HAP-1 (cell line): Measurements from ENCODE around the gene DDRGK1.

Source experiments
- DNase-seq, 2 experiments: peaks; one replicate each; pipeline ENCODE4 v3.0.0-alpha.2; 2016 to 2020; ENCODE audit warnings: low spot score in 2 of 2
- H3K27me3 ChIP-seq: fragments of 250-450 bp; sonication (Bioruptor Pico); 2 replicates; pipeline ENCODE4 v1.5.1; 2020; ENCODE audit warnings: low read depth, mild to moderate bottlenecking, moderate library complexity
- H3K36me3 ChIP-seq: fragments of 250-450 bp; sonication (Bioruptor Pico); replicated peaks from 2 replicates; pipeline ENCODE4 v1.5.1; 2020; ENCODE audit warnings: mild to moderate bottlenecking
- H3K4me1 ChIP-seq: fragments of 250-450 bp; sonication (Bioruptor Pico); 2 replicates; pipeline ENCODE4 v1.5.1; 2020; ENCODE audit warnings: mild to moderate bottlenecking
- H3K4me3 ChIP-seq: fragments of 250-450 bp; sonication (Bioruptor Pico); 2 replicates; pipeline ENCODE4 v1.5.1; 2020; ENCODE audit warnings: mild to moderate bottlenecking, moderate library complexity
- H3K9me3 ChIP-seq: fragments of 250-450 bp; sonication (Bioruptor Pico); 2 replicates; pipeline ENCODE4 v1.5.1; 2020; ENCODE audit warnings: mild to moderate bottlenecking, moderate library complexity
- in situ Hi-C: fragments of 300-500 bp; cut with MboI; formaldehyde crosslinking; loops from 3 replicates; pipeline ENCODE4 v1.14.3; 2020; ENCODE audit warnings: low sequenced_read_pairs, inconsistent platforms, mixed read lengths

Gene DDRGK1

DNA sequence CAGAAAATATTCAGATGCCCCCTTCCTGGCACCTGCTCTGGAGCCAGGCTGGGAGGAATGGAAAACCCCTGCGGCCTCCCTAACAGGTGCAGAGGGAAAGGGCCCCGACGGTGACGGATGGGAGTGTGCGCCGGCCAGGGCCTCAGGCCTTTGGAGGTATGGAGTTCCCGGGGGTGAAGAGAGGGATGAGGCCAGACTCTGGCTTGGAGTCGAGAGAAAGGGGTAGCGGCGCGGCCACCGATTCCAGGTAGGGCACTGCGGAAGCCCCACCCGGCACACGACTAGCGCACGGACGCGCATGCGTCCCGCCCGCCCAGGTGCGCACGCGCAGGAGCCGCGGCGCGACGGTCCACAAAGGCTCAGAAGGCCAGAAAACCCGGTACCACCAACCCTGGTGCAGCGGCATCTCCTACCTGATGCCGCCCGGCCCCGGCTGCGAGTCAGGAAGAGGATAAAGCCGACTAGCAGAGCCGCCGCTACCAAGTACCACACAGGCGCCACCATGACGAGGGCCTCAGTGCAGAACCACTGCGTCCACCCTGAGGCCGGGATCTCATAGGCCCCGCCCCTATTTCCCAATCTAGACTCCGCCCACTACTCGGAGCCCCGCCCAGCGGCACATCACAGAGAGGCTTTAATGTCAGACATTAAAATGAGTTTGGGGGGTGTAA, at the start of gene DDRGK1:
Gene DDRGK1 (minus strand): TSS at position 559 of the 671 bp plus-strand sequence. CDS start 55 bp downstream, at position 504.
- Histone ChIP-seq H3K27me3 (no peaks in the 10 kb centered on the region), H3K4me1 (peaks cover 11% of the 10 kb centered on the region), H3K4me3 (peak within 1 kb of the TSS; percentile 74), H3K36me3 (peaks cover 25% of the 10 kb centered on the region), H3K9me3 (no peaks in the 10 kb centered on the region; the same call in 1 of the 2 replicates)
- DNase-seq = peak; percentile 62 to 92
- in situ Hi-C loops = no loop called here

DNA sequence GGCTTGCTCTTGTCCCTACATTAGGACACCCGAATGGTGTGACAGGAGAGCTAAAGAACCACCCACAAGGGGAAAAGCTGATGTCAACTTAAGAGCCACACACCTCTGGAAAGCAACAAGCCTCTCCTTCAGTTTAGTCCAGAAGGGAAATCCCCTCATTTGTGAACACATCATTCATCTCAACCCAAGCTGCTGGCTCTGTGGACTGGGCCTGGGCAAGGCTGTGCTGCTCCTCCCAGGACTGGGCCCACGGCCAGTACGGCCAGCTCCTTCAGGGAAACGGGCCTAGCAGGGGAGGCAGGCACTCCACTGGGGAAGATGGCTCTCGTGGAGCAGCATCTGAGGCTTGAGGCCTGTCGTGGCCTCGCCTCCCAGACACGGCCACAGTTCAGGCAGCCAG, 47.3 kb upstream of the DDRGK1 start:
- no peak overlapping the region for H3K4me3 ChIP-seq
- no peaks in the 10 kb centered on the region for H3K9me3 ChIP-seq
- no peak for DNase-seq
- H3K4me1 ChIP-seq = no peaks in the 10 kb centered on the region; the same call in 1 of the 2 replicates
- peaks cover 5% of the 10 kb centered on the region; the same call in 1 of the 2 replicates for H3K36me3 ChIP-seq
- in situ Hi-C loops = no loop called here
- H3K27me3 ChIP-seq = no peaks in the 10 kb centered on the region; the same call in 1 of the 2 replicates

DNA sequence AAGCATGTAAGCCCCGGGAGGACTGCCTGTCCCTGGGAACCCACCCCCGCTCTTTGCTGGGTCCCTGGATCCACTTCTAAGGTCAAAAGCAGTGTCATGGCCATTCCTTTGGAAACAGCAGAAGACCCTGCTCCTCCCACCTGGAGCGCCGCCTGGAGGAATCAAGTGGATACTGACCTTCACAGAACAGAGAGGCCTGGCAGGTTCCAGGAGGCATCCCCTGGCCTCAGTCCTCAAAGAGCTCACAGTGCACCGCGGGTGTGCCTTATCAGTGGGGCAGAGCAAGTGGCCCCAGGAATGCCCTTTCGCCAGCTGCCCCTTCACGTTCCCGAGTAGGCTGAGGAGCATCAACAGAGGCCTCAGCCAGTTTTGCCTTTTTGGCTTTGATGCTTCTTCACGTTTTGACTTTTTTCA, 45.6 kb upstream of the DDRGK1 start:
- H3K4me1 ChIP-seq = no peaks in the 10 kb centered on the region; the same call in 1 of the 2 replicates
- peaks cover 5% of the 10 kb centered on the region; the same call in 1 of the 2 replicates for H3K36me3 ChIP-seq
- no peak overlapping the region for H3K4me3 ChIP-seq
- no peaks in the 10 kb centered on the region for H3K9me3 ChIP-seq
- peak in 1 of 2 experiments; percentile 63 for DNase-seq
- H3K27me3 ChIP-seq = no peaks in the 10 kb centered on the region; the same call in 1 of the 2 replicates
- in situ Hi-C loops = no loop called here

DNA sequence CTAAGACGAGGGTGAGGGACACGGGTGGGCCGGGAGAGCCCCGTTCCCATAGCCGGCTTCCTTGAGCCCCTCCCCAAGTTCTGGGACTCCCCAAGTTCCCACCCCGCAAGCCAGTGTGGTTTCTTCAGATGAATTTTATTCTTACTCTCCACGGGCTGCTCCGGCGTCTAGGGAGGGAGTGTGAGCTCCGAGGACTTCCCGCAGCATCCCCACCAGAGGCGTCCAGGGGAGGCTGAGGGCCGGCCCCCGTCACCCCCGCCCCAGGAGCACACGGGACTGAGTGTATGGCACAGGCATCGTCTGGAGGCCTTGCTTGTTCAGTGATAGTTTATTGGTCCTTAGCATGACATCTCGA, 44.5 kb upstream of the DDRGK1 start:
- peak overlapping the region; percentile 13 for H3K4me3 ChIP-seq
- in situ Hi-C loops = no loop called here

DNA sequence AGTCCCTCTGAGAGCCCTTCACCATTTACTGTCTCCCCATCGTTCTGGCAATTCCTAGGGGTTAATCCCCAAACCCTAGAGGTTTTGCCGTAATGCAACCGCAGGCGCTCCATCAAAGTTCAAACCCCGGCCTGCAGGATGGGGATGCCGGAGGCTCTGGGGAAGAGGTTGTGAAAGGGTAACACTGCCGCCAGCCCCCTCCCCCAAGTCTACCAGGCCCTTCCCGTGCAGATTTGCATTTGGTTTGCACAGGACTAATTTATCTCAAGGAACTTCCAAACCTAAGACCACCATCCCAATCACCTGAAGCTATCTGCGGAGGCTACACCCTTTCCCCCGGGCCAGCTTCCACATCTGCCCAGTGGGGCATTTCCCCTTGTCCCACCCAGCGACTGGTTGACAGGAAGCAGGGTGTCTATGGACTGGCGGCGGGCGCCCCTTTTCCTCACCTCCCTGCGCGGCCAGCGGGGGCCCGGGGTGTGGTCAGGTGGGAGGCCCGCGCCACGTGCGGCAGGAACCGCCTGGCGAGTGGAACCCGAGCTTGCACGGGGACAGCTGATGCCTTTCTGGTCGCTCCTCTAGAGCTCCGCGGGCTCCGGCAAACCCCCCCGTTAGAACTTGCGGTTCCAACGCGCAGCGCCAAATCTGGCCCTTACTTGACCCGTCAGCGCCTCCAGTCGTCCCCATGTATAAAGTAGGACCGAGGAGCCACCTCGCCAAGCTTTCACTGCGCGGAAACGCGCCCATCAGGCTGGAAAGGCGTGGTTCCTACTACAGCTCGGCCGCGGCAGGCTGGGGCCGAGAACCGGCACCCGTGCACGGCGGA, 43.9 kb upstream of the DDRGK1 start:
- H3K4me1 ChIP-seq = no peaks in the 10 kb centered on the region; the same call in 1 of the 2 replicates
- H3K36me3 ChIP-seq = no peaks in the 10 kb centered on the region
- peak overlapping the region; percentile 13 for H3K4me3 ChIP-seq
- in situ Hi-C loops = no loop called here
- peak in 1 of 2 experiments; percentile 63 for DNase-seq
- H3K9me3 ChIP-seq = no peaks in the 10 kb centered on the region
- H3K27me3 ChIP-seq = no peaks in the 10 kb centered on the region; the same call in 1 of the 2 replicates

More for the DNA sequence above, 44.5 kb upstream of the DDRGK1 start:
- no peak for DNase-seq
- Histone ChIP-seq H3K36me3 (no peaks in the 10 kb centered on the region), H3K27me3 (no peaks in the 10 kb centered on the region; the same call in 1 of the 2 replicates), H3K9me3 (no peaks in the 10 kb centered on the region), H3K4me1 (no peaks in the 10 kb centered on the region; the same call in 1 of the 2 replicates)

DNA sequence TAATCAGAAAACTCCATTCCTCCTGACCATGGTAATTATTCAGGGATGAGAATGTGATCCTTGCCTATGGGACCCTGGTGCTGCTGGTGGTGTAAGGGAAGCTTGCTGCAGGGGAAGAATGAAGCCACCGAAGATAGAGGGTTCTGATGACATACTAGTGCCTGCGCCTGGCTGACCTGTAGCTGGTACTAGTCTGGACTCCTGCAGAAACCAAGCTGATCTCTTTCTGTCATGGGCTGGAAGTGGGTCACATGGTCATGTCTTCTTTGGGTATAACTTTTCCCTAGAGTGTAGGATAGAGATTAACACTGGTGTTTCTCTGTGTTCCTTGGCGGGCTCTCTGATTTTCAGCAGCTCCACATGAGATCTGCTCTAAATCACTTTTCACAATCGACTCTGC, 43.2 kb upstream of the DDRGK1 start:
- H3K9me3 ChIP-seq = no peaks in the 10 kb centered on the region
- no peaks in the 10 kb centered on the region; the same call in 1 of the 2 replicates for H3K27me3 ChIP-seq
- H3K4me1 ChIP-seq = no peaks in the 10 kb centered on the region; the same call in 1 of the 2 replicates
- no peaks in the 10 kb centered on the region for H3K36me3 ChIP-seq
- in situ Hi-C loops = no loop called here
- no peak overlapping the region for H3K4me3 ChIP-seq
- no peak for DNase-seq

DNA sequence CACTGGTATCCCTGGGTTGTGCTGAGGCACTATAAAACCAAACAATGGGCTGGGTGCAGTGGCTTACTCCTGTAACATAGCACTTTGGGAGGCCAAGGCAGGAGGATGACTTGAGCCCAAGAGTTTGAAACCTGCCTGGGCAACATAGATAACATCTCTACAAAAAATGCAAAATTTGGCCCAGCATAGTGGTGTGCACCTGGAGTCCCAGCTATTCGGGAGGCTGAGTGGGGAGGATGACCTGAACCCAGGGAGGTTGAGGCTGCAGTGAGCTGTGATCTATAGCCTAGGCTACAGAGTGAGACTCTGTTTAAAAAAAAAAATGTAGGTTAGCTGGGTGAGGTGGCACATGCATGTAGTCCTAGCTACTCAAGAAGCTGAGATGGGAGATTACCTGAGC, 42.2 kb upstream of the DDRGK1 start:
- H3K36me3 ChIP-seq = no peaks in the 10 kb centered on the region
- no peaks in the 10 kb centered on the region for H3K9me3 ChIP-seq
- H3K4me3 ChIP-seq = no peak overlapping the region
- DNase-seq = no peak
- no peaks in the 10 kb centered on the region; the same call in 1 of the 2 replicates for H3K27me3 ChIP-seq
- no peaks in the 10 kb centered on the region; the same call in 1 of the 2 replicates for H3K4me1 ChIP-seq
- in situ Hi-C loops = no loop called here

DNA sequence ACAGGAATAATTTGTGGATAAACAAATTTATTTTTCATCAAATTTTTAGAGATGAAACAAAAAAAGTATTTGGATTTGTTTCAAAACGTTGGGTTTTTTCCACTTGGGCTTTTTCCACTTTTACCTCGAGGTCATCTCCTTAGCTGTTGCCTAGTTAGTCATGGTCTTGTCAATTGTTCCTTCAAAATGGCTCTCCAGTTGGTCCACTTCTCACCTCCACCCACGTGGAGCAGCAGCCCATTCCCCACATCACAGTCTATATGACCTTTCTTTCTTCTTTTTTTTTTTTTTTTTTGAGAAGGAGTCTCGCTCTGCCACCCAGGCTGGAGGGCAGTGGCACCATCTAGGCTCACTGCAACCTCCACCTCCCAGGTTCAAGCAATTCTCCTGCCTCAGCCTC, 41.2 kb upstream of the DDRGK1 start:
- Histone ChIP-seq H3K36me3 (no peaks in the 10 kb centered on the region), H3K4me3 (no peak overlapping the region), H3K27me3 (no peaks in the 10 kb centered on the region; the same call in 1 of the 2 replicates), H3K9me3 (no peaks in the 10 kb centered on the region), H3K4me1 (no peaks in the 10 kb centered on the region; the same call in 1 of the 2 replicates)
- no peak for DNase-seq
- in situ Hi-C loops = no loop called here

DNA sequence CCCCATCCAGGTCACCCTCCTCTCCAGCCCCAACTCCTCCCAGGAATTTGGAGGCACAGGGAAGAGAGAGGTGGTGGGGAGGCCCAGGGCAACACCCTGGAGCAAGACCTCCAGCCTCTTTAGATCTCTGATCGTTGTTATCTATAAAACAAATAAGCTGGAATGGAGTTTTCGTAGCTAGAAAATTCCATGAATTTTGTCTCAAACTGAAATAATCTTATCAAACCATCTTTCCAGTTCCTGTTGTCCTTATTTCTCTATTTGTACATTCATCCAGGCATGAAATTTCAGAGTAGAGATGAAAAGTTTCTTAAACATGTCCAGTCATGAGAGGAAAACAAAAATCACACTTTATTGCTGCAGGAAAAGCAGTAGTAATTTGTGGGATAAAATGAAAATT, 40.7 kb upstream of the DDRGK1 start:
- H3K4me1 ChIP-seq = peaks cover under 1% of the 10 kb centered on the region; the same call in 1 of the 2 replicates
- no peak for DNase-seq

DNA sequence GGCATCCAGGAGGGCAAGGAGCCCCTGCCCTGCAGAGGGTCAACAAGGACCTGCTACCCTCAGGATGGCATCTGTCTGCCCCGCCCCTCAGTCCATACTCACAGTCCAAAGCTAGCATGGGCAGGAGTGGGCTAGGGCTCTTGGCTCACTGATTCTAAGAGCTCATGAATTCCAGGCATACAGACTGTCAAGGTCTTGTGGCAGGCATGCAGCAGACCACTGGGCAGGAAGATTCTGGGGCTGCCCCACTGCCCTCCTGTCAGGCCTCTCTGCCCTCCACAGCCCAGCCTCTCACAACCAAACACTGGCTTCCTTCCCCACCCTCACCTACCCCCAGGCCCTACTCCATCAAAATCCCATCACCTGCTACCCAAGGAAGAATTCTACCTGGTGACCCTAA, 40.1 kb upstream of the DDRGK1 start:
- in situ Hi-C loops = no loop called here
- no peaks in the 10 kb centered on the region; the same call in 1 of the 2 replicates for H3K27me3 ChIP-seq
- DNase-seq = no peak
- no peak overlapping the region for H3K4me3 ChIP-seq
- H3K9me3 ChIP-seq = no peaks in the 10 kb centered on the region
- H3K36me3 ChIP-seq = no peaks in the 10 kb centered on the region
- H3K4me1 ChIP-seq = peaks cover 4% of the 10 kb centered on the region; the same call in 1 of the 2 replicates

More for the DNA sequence above, 40.7 kb upstream of the DDRGK1 start:
- in situ Hi-C loops = no loop called here
- Histone ChIP-seq H3K27me3 (no peaks in the 10 kb centered on the region; the same call in 1 of the 2 replicates), H3K36me3 (no peaks in the 10 kb centered on the region), H3K9me3 (no peaks in the 10 kb centered on the region), H3K4me3 (no peak overlapping the region)

DNA sequence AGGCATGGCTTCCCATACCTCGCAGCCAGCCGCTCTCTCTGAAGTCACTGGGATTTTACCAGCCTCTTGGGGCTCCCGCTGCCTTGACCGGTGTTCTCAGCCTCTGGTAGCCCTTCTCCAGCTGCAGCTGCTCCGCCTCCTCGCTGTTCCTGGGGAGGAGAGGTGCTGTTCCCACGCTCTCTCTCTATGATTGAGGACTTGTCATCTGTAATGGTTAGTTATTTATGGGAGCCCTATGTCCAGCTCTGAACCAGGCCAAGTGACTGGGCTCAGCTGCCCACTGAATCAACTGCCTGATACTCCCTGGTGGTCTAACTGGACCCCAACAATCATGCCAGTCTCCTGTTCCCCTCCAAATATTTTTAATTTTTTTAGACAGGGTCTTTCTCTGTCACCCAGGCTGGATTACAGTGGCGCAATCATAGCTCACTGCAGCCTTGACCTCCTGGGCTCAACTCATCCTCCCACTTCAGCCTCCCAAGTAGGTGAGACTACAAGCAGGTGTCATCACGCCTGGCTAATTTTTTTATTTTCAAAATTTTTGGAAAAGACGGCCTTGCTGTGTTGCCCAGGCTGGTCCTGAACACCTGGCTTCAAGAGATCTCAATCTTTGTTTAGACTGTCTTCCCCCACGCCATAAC, 39.4 kb upstream of the DDRGK1 start:
- Histone ChIP-seq H3K36me3 (no peaks in the 10 kb centered on the region), H3K4me3 (no peak overlapping the region), H3K4me1 (peaks cover 4% of the 10 kb centered on the region; the same call in 1 of the 2 replicates), H3K27me3 (no peaks in the 10 kb centered on the region), H3K9me3 (no peaks in the 10 kb centered on the region)
- no peak for DNase-seq
- in situ Hi-C loops = no loop called here

DNA sequence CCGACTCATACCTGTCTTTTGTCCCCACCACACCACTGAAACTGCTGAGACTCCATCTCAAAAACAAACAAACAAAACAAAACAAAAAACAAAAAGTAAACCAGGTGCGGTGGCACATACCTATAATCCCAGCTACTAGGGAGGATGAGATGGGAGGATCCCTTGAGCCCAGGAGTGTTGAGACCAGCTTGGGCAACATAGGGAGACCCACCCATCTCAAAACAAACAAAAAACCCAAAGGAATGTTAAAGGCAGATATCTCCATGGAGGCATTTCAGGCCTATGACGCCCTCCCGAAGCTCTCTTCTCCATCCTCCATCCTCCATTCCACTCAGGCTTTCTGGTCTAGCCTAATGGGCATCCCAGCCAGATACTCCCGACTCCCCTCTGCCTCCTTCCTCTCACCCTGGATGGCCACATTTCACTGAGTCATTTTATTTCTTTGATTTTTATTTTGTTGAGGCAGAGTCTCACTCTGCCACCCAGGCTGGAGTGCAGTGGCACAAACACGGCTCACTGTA, 37.8 kb upstream of the DDRGK1 start:
- no peak for DNase-seq
- no peaks in the 10 kb centered on the region for H3K9me3 ChIP-seq
- H3K36me3 ChIP-seq = no peaks in the 10 kb centered on the region
- in situ Hi-C loops = no loop called here
- H3K27me3 ChIP-seq = no peaks in the 10 kb centered on the region
- H3K4me3 ChIP-seq = no peak overlapping the region
- peaks cover 9% of the 10 kb centered on the region; the same call in 1 of the 2 replicates for H3K4me1 ChIP-seq

DNA sequence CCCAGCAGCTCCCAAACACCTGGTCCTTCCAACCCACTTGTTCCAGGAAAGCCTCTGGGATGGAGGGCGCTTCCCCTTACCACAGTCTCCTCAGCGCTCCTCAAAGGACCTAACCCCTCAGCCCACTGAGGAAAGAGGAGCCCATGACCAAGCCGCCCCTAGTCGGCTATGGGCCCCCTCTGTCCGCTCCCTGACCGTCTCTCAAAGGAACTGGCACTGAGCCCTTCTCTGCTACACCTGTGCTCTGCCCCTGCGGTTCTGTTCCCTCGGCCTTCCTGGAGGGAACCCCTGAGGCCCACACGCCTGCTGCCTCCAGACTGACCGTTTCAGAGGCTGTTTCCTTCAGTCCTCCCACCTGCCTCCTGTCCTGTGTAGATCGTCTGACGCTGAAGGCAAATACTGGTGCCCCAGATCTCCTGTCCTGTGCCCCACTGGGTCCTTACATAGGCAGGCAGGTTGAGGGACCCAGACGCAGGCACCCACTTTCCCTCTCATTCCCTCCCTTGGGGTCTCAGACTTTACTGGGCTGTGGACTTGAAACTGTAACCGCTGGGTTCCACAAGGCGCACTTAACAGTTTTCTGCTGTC, 36.4 kb upstream of the DDRGK1 start:
- Histone ChIP-seq H3K4me3 (no peak overlapping the region), H3K36me3 (no peaks in the 10 kb centered on the region), H3K4me1 (peaks cover 9% of the 10 kb centered on the region; the same call in 1 of the 2 replicates), H3K27me3 (no peaks in the 10 kb centered on the region), H3K9me3 (no peaks in the 10 kb centered on the region)
- in situ Hi-C loops = no loop called here
- no peak for DNase-seq
